ENCODE data around the gene CDK5RAP2.

DNA sequence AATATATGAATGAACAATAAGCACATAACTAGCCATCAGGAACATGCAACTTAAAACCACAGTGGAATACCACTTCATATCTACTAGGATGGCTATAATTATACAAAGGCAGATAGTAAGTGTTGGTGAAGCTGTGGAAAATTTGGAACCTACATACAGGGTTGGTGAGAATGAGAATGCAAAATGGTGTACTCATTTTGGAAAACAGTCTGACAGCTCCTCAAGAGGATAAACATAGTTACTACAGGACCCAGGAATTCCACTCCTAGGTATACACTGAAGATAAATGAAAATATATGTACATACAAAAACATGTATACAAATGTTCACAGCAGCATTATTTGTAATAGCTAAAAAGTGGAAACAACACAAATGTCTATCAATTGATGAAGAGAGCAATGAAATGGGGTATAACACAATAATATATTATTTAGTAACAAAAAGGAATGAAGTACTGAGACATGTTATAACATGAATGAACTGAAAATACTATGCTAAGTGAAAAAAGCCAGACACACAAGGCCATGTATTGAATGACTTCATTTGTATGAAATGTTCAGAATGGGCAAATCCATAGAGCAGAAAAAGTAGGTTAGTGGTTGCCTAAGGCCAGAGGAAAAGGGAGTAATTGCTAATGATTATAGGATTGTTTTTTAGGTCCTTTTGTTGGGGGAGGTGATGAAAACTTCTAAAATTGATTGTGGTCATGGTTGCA lies 31.2 kb upstream of the CDK5RAP2 start:
- TF ChIP-seq CTCF (conservative IDR thresholded peaks at IDR 0.05 in 1 of 2, IDR thresholded peaks at IDR 0.05 in 1 of 2; ENCODE audit: extremely low read depth in 1 of 2, insufficient read depth in 1 of 2, low read depth in 1 of 2, low read length in 2 of 2) (peak; percentile 43 to 45), EZH2 (IDR thresholded peaks at IDR 0.05; ENCODE audit: borderline replicate concordance, low read length) (no peak)
